Activated naive CD8-positive, alpha-beta T cell treated with anti-CD3 and anti-CD28 coated beads for 36 hours (primary cell): Measurements from ENCODE around the gene NRGN. TPM values are rescaled to one million over a fixed set of nuclear protein-coding genes. Genes with fewer than 3 reads are reported as not detected.

Experiments used
- DNase-seq: peaks from one replicate; pipeline ENCODE4 v3.0.0; 2021
- H3K27ac Mint-ChIP-seq: one replicate; pipeline ENCODE4 v1.8.0; 2022; ENCODE audit warnings: mild to moderate bottlenecking, moderate library complexity, mixed read lengths
- H3K27me3 Mint-ChIP-seq: one replicate; pipeline ENCODE4 v1.8.0; 2022; ENCODE audit warnings: mild to moderate bottlenecking, mixed read lengths
- H3K36me3 Mint-ChIP-seq: one replicate; pipeline ENCODE4 v1.8.0; 2021; ENCODE audit warnings: mild to moderate bottlenecking, mixed read lengths
- H3K4me1 Mint-ChIP-seq: one replicate; pipeline ENCODE4 v1.8.0; 2021; ENCODE audit warnings: mixed read lengths
- H3K4me3 Mint-ChIP-seq: one replicate; pipeline ENCODE4 v1.8.0; 2022; ENCODE audit warnings: mild to moderate bottlenecking, moderate library complexity, mixed read lengths
- H3K9me3 Mint-ChIP-seq: one replicate; pipeline ENCODE4 v1.8.0; 2022; ENCODE audit warnings: mixed read lengths
- total RNA-seq, 2 experiments: library from RNA; stranded (reverse); gene quantifications; one replicate each; pipeline ENCODE4 v1.2.3, GENCODE V29; 2021

NRGN gene
- total RNA-seq: 1 to 10 TPM; 7.8 to 8.1 TPM

- no peak within 1 kb of the TSS for H3K27ac Mint-ChIP-seq
- DNase-seq: peak; percentile 88
- H3K9me3 Mint-ChIP-seq: no peaks in the 10 kb centered on the region
- H3K27me3 Mint-ChIP-seq: peaks cover 21% of the 10 kb centered on the region
- peak within 1 kb of the TSS; percentile 82 for H3K4me3 Mint-ChIP-seq
- peaks cover 12% of the 10 kb centered on the region for H3K4me1 Mint-ChIP-seq
- H3K36me3 Mint-ChIP-seq: no peaks in the 10 kb centered on the region
These were observed at the start of gene NRGN for GRCh38 chr11:124739479-124740276. Gene NRGN, plus strand, starts transcription at chr11:124739942. Its CDS starts 143 bp downstream, at chr11:124740085.

- no peak for DNase-seq
- Mint-ChIP-seq H3K27me3 (peaks cover 2% of the 10 kb centered on the region), H3K27ac (no peak overlapping the region), H3K4me1 (no peaks in the 10 kb centered on the region), H3K36me3 (no peaks in the 10 kb centered on the region), H3K9me3 (no peaks in the 10 kb centered on the region), H3K4me3 (no peak overlapping the region)
These were observed 46.6 kb upstream of the NRGN start for GRCh38 chr11:124693142-124693541.

- DNase-seq: no peak
- Mint-ChIP-seq H3K27me3 (peaks cover 8% of the 10 kb centered on the region), H3K4me3 (no peak overlapping the region), H3K36me3 (no peaks in the 10 kb centered on the region), H3K9me3 (peaks cover 3% of the 10 kb centered on the region), H3K4me1 (no peaks in the 10 kb centered on the region), H3K27ac (no peak overlapping the region)
These were observed 40.2 kb upstream of the NRGN start for GRCh38 chr11:124699547-124699946.

GRCh38 chr11:124700028-124700427 lies 39.7 kb upstream of the NRGN start:
- H3K4me3 Mint-ChIP-seq: no peak overlapping the region
- H3K9me3 Mint-ChIP-seq: peaks cover 3% of the 10 kb centered on the region
- peaks cover 8% of the 10 kb centered on the region for H3K27me3 Mint-ChIP-seq

GRCh38 chr11:124707829-124708228 lies 31.9 kb upstream of the NRGN start:
- H3K9me3 Mint-ChIP-seq: peaks cover 9% of the 10 kb centered on the region
- no peak for DNase-seq
- no peak overlapping the region for H3K4me3 Mint-ChIP-seq
- H3K27me3 Mint-ChIP-seq: peaks cover 4% of the 10 kb centered on the region
- H3K27ac Mint-ChIP-seq: no peak overlapping the region
- no peaks in the 10 kb centered on the region for H3K4me1 Mint-ChIP-seq
- H3K36me3 Mint-ChIP-seq: peaks cover 4% of the 10 kb centered on the region

More at GRCh38 chr11:124700028-124700427, 39.7 kb upstream of the NRGN start:
- no peak overlapping the region for H3K27ac Mint-ChIP-seq
- no peak for DNase-seq
- no peaks in the 10 kb centered on the region for H3K36me3 Mint-ChIP-seq
- H3K4me1 Mint-ChIP-seq: no peaks in the 10 kb centered on the region

GRCh38 chr11:124712392-124712791 lies 27.4 kb upstream of the NRGN start:
- H3K4me3 Mint-ChIP-seq: no peak overlapping the region
- no peak for DNase-seq
- peaks cover 5% of the 10 kb centered on the region for H3K9me3 Mint-ChIP-seq
- H3K4me1 Mint-ChIP-seq: peaks cover 1% of the 10 kb centered on the region
- H3K27ac Mint-ChIP-seq: no peak overlapping the region
- peaks cover 37% of the 10 kb centered on the region for H3K27me3 Mint-ChIP-seq
- peaks cover 4% of the 10 kb centered on the region for H3K36me3 Mint-ChIP-seq

GRCh38 chr11:124716591-124716990 lies 23.2 kb upstream of the NRGN start:
- Mint-ChIP-seq H3K4me1 (peaks cover 9% of the 10 kb centered on the region), H3K27ac (no peak overlapping the region), H3K27me3 (peaks cover 61% of the 10 kb centered on the region), H3K4me3 (no peak overlapping the region), H3K9me3 (no peaks in the 10 kb centered on the region), H3K36me3 (no peaks in the 10 kb centered on the region)
- DNase-seq: no peak

GRCh38 chr11:124717421-124717785 lies 22.3 kb upstream of the NRGN start:
- DNase-seq: no peak
- peaks cover 15% of the 10 kb centered on the region for H3K4me1 Mint-ChIP-seq
- H3K36me3 Mint-ChIP-seq: no peaks in the 10 kb centered on the region
- H3K27me3 Mint-ChIP-seq: peaks cover 66% of the 10 kb centered on the region
- no peak overlapping the region for H3K4me3 Mint-ChIP-seq
- no peaks in the 10 kb centered on the region for H3K9me3 Mint-ChIP-seq
- H3K27ac Mint-ChIP-seq: no peak overlapping the region

GRCh38 chr11:124717786-124718651 lies 21.7 kb upstream of the NRGN start:
- Mint-ChIP-seq H3K27ac (no peak overlapping the region), H3K27me3 (peaks cover 71% of the 10 kb centered on the region), H3K9me3 (no peaks in the 10 kb centered on the region), H3K36me3 (no peaks in the 10 kb centered on the region), H3K4me3 (peak overlapping the region; percentile 64), H3K4me1 (peaks cover 21% of the 10 kb centered on the region)
- DNase-seq: peak; percentile 15

- Mint-ChIP-seq H3K9me3 (no peaks in the 10 kb centered on the region), H3K4me1 (peaks cover 21% of the 10 kb centered on the region), H3K36me3 (no peaks in the 10 kb centered on the region), H3K27me3 (peaks cover 64% of the 10 kb centered on the region), H3K4me3 (no peak overlapping the region), H3K27ac (no peak overlapping the region)
- no peak for DNase-seq
These were observed 20.9 kb upstream of the NRGN start for GRCh38 chr11:124718801-124719200.

- H3K4me1 Mint-ChIP-seq: peaks cover 26% of the 10 kb centered on the region
- no peak overlapping the region for H3K27ac Mint-ChIP-seq
- no peak for DNase-seq
- peaks cover 63% of the 10 kb centered on the region for H3K27me3 Mint-ChIP-seq
- H3K4me3 Mint-ChIP-seq: no peak overlapping the region
- H3K9me3 Mint-ChIP-seq: no peaks in the 10 kb centered on the region
- H3K36me3 Mint-ChIP-seq: no peaks in the 10 kb centered on the region
These were observed 20.2 kb upstream of the NRGN start for GRCh38 chr11:124719534-124719933.

- H3K27me3 Mint-ChIP-seq: peaks cover 52% of the 10 kb centered on the region
- peaks cover 35% of the 10 kb centered on the region for H3K4me1 Mint-ChIP-seq
- no peak overlapping the region for H3K27ac Mint-ChIP-seq
- no peak for DNase-seq
- H3K36me3 Mint-ChIP-seq: no peaks in the 10 kb centered on the region
- H3K4me3 Mint-ChIP-seq: no peak overlapping the region
- H3K9me3 Mint-ChIP-seq: no peaks in the 10 kb centered on the region
These were observed 17.6 kb upstream of the NRGN start for GRCh38 chr11:124722176-124722575.

GRCh38 chr11:124724979-124725718 lies 14.6 kb upstream of the NRGN start:
- Mint-ChIP-seq H3K4me3 (no peak overlapping the region), H3K27ac (no peak overlapping the region), H3K4me1 (peaks cover 26% of the 10 kb centered on the region)

GRCh38 chr11:124725719-124726105 lies 14.0 kb upstream of the NRGN start:
- Mint-ChIP-seq H3K4me3 (no peak overlapping the region), H3K27ac (no peak overlapping the region), H3K27me3 (peaks cover 28% of the 10 kb centered on the region), H3K36me3 (no peaks in the 10 kb centered on the region), H3K9me3 (no peaks in the 10 kb centered on the region), H3K4me1 (peaks cover 26% of the 10 kb centered on the region)
- DNase-seq: no peak

More at GRCh38 chr11:124724979-124725718, 14.6 kb upstream of the NRGN start:
- H3K36me3 Mint-ChIP-seq: no peaks in the 10 kb centered on the region
- H3K27me3 Mint-ChIP-seq: peaks cover 30% of the 10 kb centered on the region
- no peaks in the 10 kb centered on the region for H3K9me3 Mint-ChIP-seq
- no peak for DNase-seq

GRCh38 chr11:124727474-124727873 lies 12.3 kb upstream of the NRGN start:
- Mint-ChIP-seq H3K4me3 (no peak overlapping the region), H3K27ac (no peak overlapping the region), H3K9me3 (no peaks in the 10 kb centered on the region), H3K36me3 (no peaks in the 10 kb centered on the region), H3K27me3 (peaks cover 21% of the 10 kb centered on the region), H3K4me1 (peaks cover 20% of the 10 kb centered on the region)
- DNase-seq: no peak
